H1 (cell line): ENCODE measurements around the gene SPDYA. TPM values are rescaled to one million over a fixed set of nuclear protein-coding genes. Genes with fewer than 3 reads are reported as not detected.

Source experiments
- ASH2L ChIP-seq: fragments of 200-600, 300-600 bp; sonication (generic); IDR thresholded peaks from one replicate; pipeline ENCODE4 v1.7.1; 2017; ENCODE audit warnings: low read length
- ATF3 ChIP-seq: IDR thresholded peaks from 2 replicates; pipeline ENCODE4 v1.6.1; 2011; ENCODE audit warnings: low read depth, mild to moderate bottlenecking, low read length; ENCODE audit not compliant: insufficient read depth
- HDAC2 ChIP-seq, 2 experiments: fragments of 300-600 bp in 1 of 2; sonication (generic) in 1 of 2; IDR thresholded peaks; 2 replicates each; pipeline ENCODE4 v1.6.1; 2011 to 2012; ENCODE audit warnings: low read depth in 2 of 2, low read length in 2 of 2, mild to moderate bottlenecking in 2 of 2, moderate library complexity in 2 of 2, borderline replicate concordance in 1 of 2, inconsistent platforms in 1 of 2
- KDM4A ChIP-seq: IDR thresholded peaks from one replicate; pipeline ENCODE4 v1.7.1; 2012; ENCODE audit warnings: low read depth, mild to moderate bottlenecking, moderate library complexity, low read length, inconsistent platforms; ENCODE audit not compliant: severe bottlenecking
- SIN3A ChIP-seq, 2 experiments: IDR thresholded peaks in 1 of 2; conservative IDR thresholded peaks in 1 of 2; 2 replicates each; pipeline ENCODE4 v1.6.1; 2011 to 2012; ENCODE audit warnings: low read length in 2 of 2, improper control_type of control experiment in 1 of 2, low read depth in 1 of 2, mild to moderate bottlenecking in 1 of 2
- SP4 ChIP-seq: IDR thresholded peaks from 2 replicates; pipeline ENCODE4 v1.6.1; 2012; ENCODE audit warnings: low read length, inconsistent platforms
- ZNF274 ChIP-seq: IDR thresholded peaks from 2 replicates; pipeline ENCODE4 v1.7.0; 2012; ENCODE audit warnings: low read length, borderline replicate concordance; ENCODE audit errors: extremely low read depth
- polyA plus RNA-seq, 7 experiments: library from polyadenylated mRNA; depleted of rRNA in 3 of 7; stranded (reverse) in 5 of 7; unstranded in 2 of 7; fragments of >200 nt in 5 of 7; fragments of 200-250 nt in 2 of 7; gene quantifications; 1 replicate in 5 of 7; 2 replicates in 1 of 7; 4 replicates in 1 of 7; pipeline versions ENCODE4 v1.2.1 to v1.2.3, GENCODE V29; 2011 to 2013; ENCODE audit warnings: missing spikeins in 2 of 7, mixed read lengths in 2 of 7
- total RNA-seq: library from RNA; stranded (reverse); fragmentation: NEBNext Ultra II Directional; extraction: Animal tissue kit (Norgen Biotek cat#: 25700); gene quantifications from 2 replicates; pipeline ENCODE4 v1.2.1, GENCODE V29; 2021

Gene SPDYA
- total and polyA plus RNA-seq, 2 of the 8 experiments (the other 6 are each of a cell fraction or from before 2014, with no cell fraction given): 0.12 to 0.35 TPM

DNA sequence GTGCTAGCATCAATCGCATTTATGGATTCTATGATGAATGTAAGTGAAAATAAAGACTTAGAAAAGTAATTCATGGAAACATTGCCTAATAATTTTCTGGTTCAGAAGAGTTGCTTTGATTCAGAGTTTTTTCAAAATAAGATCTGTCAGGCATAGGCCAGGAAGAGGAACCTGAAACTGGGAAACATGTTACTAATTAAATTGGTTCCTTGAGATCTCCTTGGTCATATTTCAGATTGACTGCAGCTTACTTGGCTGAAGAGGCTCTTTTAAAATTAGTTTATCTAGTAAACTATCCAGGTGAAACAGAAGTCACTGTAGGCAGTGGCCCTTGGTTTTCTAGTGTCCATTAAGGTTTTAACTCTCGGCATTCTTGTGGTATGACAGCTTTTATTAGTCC is 31.6 kb upstream of the SPDYA start (continued):
- no peak for TF ChIP-seq ASH2L
- TF ChIP-seq ZNF274: no peak
- no peak for TF ChIP-seq KDM4A
- no peak for TF ChIP-seq HDAC2 (IDR thresholded peaks at IDR 0.05; ENCODE audit: borderline replicate concordance in 1 of 2, low read depth in 2 of 2, low read length in 2 of 2)
- no peak for TF ChIP-seq SP4
- TF ChIP-seq SIN3A (conservative IDR thresholded peaks at IDR 0.05 in 1 of 2, IDR thresholded peaks at IDR 0.05 in 1 of 2; ENCODE audit: low read depth in 1 of 2, low read length in 2 of 2): no peak
- no peak for TF ChIP-seq ATF3
